DOHH2 (cell line): ENCODE results near the gene OPN4.

Source experiments
- EZH2phosphoT487 ChIP-seq: fragments of 200-600 bp; sonication (generic); IDR thresholded peaks from 2 replicates; pipeline ENCODE4 v1.6.1; 2017; ENCODE audit warnings: borderline replicate concordance, mild to moderate bottlenecking, antibody characterized with exemption, low read length, moderate library complexity, mixed read lengths
- TF ChIP-seq, protein P1 (sequence below): fragments of 200-600 bp; sonication (generic); IDR thresholded peaks from one replicate; pipeline ENCODE4 v1.5.1; 2014; ENCODE audit warnings: antibody characterized with exemption, mild to moderate bottlenecking, low read depth, low read length; ENCODE audit not compliant: poor library complexity, severe bottlenecking

DNA sequence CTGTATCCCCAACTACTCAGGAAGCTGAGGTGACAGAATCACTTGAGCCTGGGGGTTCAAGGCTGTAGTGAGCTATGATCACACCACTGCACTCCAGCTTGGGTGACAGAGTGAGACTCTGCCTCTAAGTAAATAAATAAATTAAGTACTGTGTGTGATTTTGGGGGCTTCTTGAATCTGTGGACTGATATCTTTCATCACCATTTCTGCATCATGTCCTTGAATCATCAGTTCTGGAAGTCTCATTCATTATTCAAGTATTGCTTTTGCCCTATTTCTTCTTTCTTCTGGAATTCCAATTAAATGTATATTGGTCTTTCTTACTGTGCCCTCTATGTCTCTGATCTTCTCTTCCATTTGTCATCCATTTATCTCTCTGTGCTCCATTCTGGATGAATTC, 46.7 kb upstream of the OPN4 start:
- TF ChIP-seq, protein P1, sequence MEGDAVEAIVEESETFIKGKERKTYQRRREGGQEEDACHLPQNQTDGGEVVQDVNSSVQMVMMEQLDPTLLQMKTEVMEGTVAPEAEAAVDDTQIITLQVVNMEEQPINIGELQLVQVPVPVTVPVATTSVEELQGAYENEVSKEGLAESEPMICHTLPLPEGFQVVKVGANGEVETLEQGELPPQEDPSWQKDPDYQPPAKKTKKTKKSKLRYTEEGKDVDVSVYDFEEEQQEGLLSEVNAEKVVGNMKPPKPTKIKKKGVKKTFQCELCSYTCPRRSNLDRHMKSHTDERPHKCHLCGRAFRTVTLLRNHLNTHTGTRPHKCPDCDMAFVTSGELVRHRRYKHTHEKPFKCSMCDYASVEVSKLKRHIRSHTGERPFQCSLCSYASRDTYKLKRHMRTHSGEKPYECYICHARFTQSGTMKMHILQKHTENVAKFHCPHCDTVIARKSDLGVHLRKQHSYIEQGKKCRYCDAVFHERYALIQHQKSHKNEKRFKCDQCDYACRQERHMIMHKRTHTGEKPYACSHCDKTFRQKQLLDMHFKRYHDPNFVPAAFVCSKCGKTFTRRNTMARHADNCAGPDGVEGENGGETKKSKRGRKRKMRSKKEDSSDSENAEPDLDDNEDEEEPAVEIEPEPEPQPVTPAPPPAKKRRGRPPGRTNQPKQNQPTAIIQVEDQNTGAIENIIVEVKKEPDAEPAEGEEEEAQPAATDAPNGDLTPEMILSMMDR = no peak
- no peak for TF ChIP-seq EZH2phosphoT487
